Coronary artery (tissue), 2 donors: ENCODE measurements around the gene MYO5B.

Experiments used
- DNase-seq: peaks from one replicate; pipeline ENCODE4 v3.0.0-alpha.2; 2017; ENCODE audit warnings: low spot score
- H3K27ac ChIP-seq, 2 donors: fragments of 200-600 bp; sonication (generic); one replicate each; pipeline ENCODE4 v1.5.1; 2016 to 2019
- H3K4me3 ChIP-seq: fragments of 200-600 bp; sonication (generic); 2 replicates; pipeline ENCODE4 v1.5.1; 2016; ENCODE audit warnings: mild to moderate bottlenecking, moderate library complexity
- TF ChIP-seq, protein P1 (sequence below): fragments of 200-600 bp; sonication (generic); IDR thresholded peaks from one replicate; pipeline ENCODE4 v1.5.1; 2019; ENCODE audit warnings: antibody characterized with exemption

Gene MYO5B

DNA sequence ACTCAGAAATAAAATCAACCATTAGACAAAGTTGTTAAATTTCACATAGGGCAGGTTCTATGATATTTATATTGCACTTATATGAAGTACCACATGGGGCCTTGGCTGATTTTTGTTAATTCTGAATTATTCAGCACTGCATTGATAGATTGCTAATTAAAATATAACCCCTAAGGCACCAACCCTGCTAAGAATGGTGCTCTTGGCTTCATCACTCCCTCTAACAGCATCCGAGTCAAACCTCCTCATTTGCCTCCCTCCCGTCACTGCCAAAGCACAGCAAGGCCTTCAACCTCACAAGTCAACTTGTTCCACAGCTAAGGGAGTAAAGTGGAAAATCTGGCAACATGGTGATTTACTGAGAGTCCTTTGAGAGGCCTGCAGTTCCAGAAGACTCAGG is 27.0 kb downstream of the MYO5B start:
- H3K27ac ChIP-seq: no peak overlapping the region
- no peak for DNase-seq
- no peak overlapping the region for H3K4me3 ChIP-seq
- TF ChIP-seq, protein P1, sequence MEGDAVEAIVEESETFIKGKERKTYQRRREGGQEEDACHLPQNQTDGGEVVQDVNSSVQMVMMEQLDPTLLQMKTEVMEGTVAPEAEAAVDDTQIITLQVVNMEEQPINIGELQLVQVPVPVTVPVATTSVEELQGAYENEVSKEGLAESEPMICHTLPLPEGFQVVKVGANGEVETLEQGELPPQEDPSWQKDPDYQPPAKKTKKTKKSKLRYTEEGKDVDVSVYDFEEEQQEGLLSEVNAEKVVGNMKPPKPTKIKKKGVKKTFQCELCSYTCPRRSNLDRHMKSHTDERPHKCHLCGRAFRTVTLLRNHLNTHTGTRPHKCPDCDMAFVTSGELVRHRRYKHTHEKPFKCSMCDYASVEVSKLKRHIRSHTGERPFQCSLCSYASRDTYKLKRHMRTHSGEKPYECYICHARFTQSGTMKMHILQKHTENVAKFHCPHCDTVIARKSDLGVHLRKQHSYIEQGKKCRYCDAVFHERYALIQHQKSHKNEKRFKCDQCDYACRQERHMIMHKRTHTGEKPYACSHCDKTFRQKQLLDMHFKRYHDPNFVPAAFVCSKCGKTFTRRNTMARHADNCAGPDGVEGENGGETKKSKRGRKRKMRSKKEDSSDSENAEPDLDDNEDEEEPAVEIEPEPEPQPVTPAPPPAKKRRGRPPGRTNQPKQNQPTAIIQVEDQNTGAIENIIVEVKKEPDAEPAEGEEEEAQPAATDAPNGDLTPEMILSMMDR: no peak

DNA sequence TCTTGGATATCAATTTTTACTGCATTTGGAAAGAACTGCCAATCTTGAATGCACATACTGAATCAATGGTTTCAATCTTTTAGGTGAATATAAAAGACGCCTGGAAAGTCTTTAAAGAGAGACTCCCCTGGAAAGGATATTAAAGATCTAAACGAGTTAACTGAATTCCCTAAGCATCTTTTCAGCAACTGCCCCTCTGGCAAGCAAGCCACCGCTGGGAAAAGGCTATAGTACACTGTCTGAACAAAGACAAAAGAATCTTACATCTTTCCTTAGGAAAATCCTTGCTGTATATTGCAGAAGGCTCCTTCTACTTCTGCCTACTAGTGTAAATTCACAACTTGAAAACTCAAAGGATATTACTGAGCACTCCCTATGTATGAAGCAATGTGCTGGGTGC is 28.0 kb downstream of the MYO5B start:
- Histone ChIP-seq H3K4me3 (no peak overlapping the region), H3K27ac (no peak overlapping the region)
- DNase-seq: no peak
- TF ChIP-seq, protein P1: no peak

DNA sequence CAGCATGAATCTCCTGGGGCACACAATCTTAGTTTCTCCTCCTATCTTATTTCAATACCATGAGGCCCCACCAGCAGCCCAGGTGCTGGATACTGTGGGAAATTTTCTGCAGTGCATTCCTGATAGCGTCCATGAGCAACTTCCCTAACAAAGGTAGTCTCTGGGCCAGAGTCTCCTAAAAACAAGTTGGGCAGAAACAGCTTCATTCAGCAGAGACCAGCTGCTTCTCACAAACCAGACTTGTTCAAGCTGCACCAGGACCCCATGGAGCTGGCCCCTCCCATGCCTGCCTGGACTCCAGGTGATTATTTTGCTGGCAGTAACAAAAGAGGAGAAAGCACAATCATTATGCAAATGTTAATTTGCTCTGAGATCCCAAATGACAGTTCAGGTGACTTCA is 31.4 kb downstream of the MYO5B start:
- H3K4me3 ChIP-seq: no peak overlapping the region

DNA sequence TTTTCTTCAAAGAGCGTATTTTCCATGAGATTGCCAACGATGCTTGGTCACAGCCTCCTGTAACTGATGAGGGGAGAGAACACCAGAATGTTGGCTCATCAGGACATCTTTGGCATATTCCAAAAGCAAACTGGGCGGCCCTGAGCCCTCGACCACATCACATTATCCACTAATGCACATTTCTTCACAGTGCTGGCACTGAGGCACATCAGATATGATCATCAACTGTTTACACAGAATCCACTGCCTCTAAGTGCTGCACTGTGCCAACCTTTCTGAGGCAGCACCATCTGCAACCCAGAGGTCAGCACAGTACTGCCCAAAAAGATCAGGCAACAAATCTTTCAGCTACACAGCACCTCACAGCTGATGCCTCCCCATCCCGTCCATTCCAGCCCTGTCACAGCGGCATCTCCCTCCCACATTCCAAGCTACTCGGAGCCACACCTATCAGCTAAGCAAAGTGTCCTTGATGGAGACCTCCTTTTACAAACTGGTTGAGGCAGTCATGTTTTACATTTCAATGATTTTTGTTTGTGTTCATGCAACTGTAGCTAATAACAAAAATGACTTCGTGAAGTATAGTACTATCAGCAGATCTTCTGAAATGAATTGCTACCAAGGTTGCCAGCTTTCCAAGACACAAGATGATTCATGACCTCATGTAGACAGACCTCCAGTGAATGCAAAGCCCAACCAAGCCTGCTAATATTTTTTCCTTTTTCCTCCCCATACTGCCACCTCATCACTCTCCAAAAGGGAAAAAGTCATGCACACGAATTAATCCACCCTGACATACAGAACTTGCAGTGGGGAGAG is 32.3 kb downstream of the MYO5B start:
- H3K27ac ChIP-seq: no peak overlapping the region
- TF ChIP-seq, protein P1: no peak
- DNase-seq: no peak
- H3K4me3 ChIP-seq: no peak overlapping the region

More for the DNA sequence above, 31.4 kb downstream of the MYO5B start:
- DNase-seq: no peak
- no peak overlapping the region for H3K27ac ChIP-seq
- TF ChIP-seq, protein P1: no peak

DNA sequence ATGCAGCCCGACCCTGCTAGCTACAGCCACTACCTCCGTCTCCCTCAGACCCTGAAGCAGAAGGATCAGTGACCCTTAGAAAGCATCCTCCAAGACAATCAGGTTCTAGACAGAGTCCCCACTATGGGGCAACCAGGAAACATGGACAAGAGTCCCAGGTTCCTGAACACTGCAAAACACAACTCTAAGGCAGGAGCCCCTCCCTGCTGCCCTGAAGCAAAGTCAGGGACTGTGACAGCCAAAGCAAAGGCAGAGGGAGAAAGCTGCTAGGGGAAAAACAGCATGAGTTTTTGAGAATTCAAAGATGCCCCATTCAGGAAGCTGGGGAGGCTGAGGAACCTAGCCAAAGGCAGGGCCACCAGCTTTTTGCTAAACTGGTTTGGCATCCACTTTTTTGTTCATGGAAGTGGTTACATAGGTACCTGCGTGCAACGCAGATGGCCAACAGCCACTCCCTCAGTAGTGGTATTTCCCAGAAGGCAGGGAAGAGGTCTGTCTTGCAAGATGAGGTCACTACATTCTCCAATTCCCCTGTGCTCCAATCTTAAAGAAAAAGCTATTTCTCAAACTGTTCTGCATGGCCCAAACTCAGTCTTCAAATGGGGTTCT is 33.2 kb downstream of the MYO5B start:
- Histone ChIP-seq H3K27ac (no peak overlapping the region), H3K4me3 (no peak overlapping the region)
- DNase-seq: no peak
- TF ChIP-seq, protein P1: no peak

DNA sequence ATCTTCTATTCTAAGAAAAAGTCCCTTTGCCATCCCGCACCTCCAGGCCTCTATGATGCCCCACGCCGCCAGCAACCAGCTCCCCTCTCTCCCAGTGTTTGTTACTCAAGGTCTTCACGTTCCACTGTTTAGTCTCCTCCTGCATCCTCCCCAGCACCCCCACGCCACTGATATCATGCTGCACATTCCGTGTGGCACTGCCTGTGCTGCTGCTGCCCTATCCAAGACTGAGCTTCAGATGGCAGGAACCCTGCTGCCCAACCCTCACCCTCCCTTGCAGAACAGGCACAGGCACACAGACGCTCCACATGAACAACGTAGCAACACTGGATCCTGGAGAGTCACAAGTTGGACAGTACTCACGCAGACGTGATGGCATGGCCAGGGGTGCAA is 35.3 kb downstream of the MYO5B start:
- no peak overlapping the region for H3K27ac ChIP-seq
- no peak overlapping the region for H3K4me3 ChIP-seq
- TF ChIP-seq, protein P1: no peak
- no peak for DNase-seq
